Muscle of arm (tissue), 12 donors: ENCODE results near the gene PSD. TPM values are rescaled to one million over a fixed set of nuclear protein-coding genes. Genes with fewer than 3 reads are reported as not detected.

Source experiments
- DNase-seq: peaks from one replicate; pipeline ENCODE4 v3.0.0-alpha.2; 2013
- polyA plus RNA-seq, 12 donors: library from polyadenylated mRNA; unstranded; fragments of 120-200 nt; gene quantifications; one replicate each; pipeline ENCODE4 v1.2.1, GENCODE V29; 2013; ENCODE audit not compliant: insufficient read length in 12 of 12

The PSD gene
- polyA plus RNA-seq, 12 donors: 2.6 to 25.8 (median 5.0) TPM; not detected in 1

GRCh38 chr10:102420714-102421506 is 2.3 kb upstream of the PSD start, which contains the start of gene FBXL15:
Gene FBXL15 (plus strand): TSS chr10:102420836. CDS start chr10:102421130, 294 bp downstream.
- peak; percentile 98 for DNase-seq

GRCh38 chr10:102420181-102420713 is 1.7 kb upstream of the PSD start:
- DNase-seq: no peak

- DNase-seq: peak; percentile 68
Observed at GRCh38 chr10:102419269-102420180, 940 bp upstream of the PSD start.

GRCh38 chr10:102416695-102417094 is 1.9 kb downstream of the PSD start:
- DNase-seq: no peak

DNA sequence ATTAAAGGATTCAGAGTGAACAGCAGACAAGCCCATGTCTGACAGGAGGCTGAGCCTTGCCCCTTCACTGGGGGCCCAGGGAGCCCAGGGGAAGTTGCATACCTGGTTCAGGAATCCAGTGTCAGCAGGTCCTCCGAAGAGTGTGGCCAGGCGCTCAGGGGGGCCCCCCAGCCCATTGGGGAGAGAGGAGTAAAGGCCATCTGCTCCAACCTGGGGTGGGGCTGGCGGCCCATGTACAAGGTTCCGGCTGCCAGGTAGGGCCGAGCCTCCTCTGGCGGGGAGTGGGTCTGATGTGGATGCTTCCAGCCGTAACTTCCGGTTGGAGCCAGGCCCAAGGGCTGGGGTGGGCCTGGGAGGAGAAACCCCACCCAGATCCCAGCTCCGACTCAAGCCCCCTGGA is 2.3 kb downstream of the PSD start:
- DNase-seq: no peak

DNA sequence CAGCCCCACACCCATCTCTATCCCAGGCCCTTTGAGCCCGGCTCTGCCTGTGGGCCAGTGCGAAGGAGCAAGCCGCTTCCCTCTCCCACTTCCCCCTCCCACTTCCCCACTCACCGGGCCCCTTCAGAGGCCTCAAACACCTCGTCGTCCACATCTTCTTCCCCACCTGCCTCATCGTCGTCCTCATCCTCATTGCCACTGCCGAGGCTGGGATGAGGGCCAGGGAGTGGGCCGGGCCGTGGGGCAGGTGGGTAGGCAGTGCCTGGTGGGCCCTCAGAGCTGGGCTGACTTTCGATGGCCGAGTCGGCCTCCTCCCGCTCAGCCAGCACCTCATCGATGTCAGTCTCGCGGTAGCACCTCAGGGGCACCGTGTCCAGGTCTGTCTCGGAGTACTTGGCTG is 3.8 kb downstream of the PSD start:
- DNase-seq: no peak

DNA sequence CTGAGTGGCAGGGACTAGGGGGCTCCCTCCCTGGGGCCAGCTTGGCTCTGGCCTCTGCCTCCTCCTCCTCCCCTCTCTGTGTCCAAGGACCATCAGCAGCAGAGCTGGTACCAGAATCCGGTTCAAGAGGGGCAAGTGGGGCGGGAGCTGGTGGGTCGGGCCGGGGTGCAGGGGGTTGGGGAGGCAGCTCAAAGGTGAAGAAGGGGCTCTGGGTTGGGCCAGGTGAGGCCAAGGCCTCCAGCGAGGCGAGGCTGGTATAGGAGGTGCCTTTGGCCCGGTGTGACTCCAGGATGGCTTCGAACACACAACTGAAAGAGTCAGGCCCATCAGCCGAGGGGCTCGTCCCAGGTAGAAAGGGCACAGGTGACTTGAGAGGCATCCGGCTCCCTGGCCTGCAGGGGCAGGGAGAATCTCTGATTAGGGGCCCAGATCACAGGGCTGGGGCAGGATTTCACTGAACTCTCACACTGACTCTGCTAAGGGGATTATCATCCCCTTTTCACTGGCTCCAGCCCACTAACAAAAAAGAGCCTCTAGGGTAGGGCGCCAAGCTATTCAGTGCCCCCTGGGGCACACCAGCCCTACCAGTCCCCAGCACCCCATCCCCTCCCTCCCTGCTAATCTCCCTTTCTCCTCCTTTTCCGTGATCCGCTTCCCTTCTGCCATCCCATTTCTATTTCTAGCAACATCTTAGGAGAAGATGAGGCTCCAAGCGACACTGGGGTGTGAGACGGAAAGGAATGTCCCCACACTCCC is 4.6 kb downstream of the PSD start:
- DNase-seq: no peak

DNA sequence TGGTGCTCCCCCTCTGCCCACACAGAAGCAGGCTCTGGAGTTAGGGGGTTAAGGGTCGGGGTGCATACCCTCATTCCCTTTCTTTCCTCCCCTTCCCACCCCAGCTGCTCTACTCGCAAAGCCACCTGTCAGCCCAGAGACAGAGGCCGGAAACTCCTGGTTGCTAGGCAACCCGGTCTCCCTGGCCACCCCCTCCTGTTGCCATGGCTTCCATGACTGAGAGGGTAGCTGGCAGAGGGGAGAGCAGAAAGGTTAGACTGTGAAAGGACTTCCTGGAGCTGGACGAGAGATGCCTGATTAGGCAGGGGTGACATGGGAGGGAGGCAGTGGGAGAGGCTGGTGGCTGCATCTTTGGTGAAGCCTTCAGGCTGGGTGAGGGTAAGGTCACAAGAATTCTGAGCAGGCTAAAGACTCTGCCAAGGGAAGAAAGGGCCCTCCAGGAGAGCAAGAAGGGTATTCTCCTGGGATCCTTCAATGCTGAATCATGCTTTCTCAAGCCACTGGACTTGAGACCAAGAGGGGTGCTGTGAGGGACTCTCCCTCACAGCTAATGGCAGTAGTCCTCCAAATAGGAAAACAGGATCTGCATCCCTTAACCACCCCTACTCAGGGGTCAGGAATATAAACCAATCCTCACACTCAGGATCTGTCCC is 5.4 kb downstream of the PSD start:
- no peak for DNase-seq

DNA sequence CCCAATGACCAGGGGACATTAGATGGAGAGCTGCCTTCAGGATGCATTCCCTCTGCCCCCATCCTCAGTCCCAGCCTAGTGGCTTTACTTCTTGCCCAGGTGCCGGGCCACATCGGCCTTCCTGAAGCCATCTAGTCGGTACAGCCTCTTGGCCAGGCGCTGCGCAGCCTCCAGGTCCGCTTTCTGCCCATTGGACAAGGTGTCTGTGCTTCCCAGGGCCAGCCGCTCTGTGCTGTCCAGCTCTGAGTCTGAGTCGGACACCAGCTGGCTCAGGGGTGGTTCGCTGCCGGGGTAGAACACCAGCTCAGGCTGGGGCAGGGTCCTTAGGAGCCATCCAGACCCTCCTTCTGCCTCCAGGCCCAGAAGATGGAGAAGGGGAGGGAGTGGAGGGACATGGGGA is 6.3 kb downstream of the PSD start:
- DNase-seq: no peak

DNA sequence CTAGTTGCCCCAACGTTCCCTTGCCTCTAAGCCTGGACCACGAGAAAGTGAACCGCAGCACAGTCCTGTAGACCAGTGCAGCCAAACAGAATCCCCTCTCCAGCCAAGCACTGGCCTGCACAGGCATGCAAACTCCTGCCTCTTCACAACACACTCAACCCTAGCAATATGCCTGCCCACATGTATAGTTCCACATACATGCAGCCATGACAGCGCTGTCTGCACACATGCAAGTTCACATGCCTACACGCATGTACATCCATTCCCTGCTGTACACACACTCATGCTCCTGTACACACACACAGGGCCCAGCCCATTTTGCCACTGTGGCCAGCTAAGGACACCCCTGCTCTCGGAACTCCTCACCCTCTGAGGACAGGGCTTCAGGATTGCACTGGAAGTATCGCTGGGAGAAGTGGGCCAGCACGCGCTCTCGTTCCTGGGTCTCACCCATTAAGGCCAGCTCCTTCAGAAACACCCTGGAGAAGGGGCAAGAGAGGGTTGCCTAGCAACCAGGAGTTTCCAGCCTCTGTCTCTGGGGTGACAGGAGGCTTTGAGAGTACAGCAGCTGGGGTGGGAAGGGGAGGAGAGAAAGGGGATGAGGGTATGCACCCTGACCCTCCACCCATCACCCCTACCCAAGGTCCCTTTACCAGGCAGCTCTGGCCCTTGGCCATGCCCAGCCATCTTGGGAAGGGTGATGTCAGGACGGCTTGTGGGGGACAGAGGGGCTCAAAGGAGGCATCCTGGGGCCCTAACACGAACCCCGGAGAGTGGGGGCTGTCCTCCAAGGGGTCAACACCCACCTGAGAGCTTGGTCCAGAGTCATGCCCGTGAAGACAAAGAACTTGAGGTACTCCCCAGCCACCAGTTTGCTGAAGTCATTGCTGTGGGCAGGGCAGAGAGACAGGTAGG is 7.0 kb downstream of the PSD start:
- DNase-seq: no peak

DNA sequence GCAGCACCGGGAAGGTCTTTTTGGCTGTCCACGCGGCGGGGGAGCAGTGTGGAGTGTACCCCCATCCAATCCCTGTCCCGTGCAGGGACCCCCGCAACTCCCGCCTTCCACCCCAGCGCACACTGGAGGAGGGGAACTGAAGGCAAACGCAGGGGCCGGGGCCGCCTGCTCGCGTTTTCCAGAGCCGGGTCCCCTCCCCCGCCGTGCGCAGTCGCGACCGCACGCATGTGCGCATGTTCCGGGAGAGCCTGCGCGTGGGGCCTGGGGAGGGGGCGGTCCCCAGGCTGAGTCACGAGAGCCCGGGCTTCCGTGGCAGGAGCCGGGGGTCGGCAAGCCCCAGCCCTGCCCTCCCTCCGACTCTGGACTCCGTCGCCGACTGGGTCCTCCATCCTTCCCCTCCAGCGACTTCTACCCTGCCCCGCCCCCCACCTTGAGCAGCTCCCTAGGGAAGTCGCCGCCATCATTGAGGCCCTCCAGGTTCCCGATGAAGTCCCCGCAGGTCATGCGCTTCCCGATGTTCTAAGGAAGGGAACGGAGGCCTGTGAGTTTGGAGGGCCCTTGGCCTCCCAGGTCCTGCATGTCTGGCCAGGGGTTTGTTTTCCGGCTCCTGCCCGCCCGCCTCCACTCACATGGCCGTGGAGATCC is 8.0 kb downstream of the PSD start:
- peak; percentile 78 for DNase-seq

DNA sequence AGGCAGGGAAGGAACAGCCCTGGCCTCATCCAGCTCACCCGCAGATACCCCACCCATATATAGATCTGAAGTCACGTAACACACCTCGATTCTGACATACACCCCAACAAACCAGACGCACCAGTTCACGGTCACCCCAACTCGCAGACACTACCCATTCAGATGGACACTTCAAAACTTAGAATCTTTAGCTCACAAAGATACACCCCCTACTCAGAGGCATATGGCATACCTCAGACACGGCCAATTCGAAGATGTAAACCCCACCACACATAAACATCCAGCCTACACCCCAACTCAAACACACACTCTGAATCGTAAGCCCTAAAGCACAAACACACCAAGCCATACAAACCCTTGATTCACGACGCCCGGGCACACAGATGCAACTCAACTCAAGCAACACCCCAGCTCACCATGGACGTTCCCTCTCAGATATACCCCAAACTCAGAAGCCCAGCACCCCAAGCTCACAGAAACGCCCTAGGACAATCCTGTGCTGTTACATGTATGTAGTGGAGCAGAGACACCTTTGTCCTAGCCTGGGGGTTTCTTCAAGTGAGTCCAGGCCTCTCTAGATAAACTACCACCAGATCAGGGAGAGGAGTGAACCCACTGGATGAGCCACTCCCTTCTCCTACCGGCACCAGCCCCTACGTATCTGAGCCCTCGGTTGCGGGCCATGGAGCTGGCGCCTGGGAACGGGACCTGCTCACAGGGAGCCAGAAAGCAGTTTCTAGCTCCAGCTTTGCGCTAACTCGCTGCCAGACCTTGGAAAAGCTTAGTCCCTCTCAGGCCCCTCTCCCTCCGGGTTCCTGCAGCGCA is 8.8 kb downstream of the PSD start:
- DNase-seq: no peak

GRCh38 chr10:102408728-102409603 is 9.6 kb downstream of the PSD start:
- DNase-seq: no peak

- DNase-seq: no peak
Observed at GRCh38 chr10:102408131-102408727, 10.4 kb downstream of the PSD start.

- DNase-seq: no peak
Observed at GRCh38 chr10:102407425-102408130, 11.0 kb downstream of the PSD start.

GRCh38 chr10:102406815-102407214 is 11.8 kb downstream of the PSD start:
- no peak for DNase-seq

GRCh38 chr10:102405632-102406031 is 13.0 kb downstream of the PSD start:
- DNase-seq: no peak
